H1 (cell line): ENCODE measurements around the gene MMP7. TPM values are rescaled to one million over a fixed set of nuclear protein-coding genes. Genes with fewer than 3 reads are reported as not detected.

Experiments used
- CEBPB ChIP-seq: IDR thresholded peaks from 2 replicates; pipeline ENCODE4 v1.6.1; 2012; ENCODE audit warnings: low read depth, low read length
- EZH2 ChIP-seq: fragments of 200-600 bp; sonication (generic); IDR thresholded peaks from 2 replicates; pipeline ENCODE4 v1.7.1; 2012; ENCODE audit warnings: low read depth, mild to moderate bottlenecking, moderate library complexity, low read length, inconsistent platforms; ENCODE audit not compliant: severe bottlenecking
- JUN ChIP-seq: IDR thresholded peaks from 2 replicates; pipeline ENCODE4 v1.6.1; 2011; ENCODE audit warnings: low read depth, mild to moderate bottlenecking, improper control_type of control experiment, low read length
- RAD21 ChIP-seq, 2 experiments: IDR thresholded peaks in 1 of 2; conservative IDR thresholded peaks in 1 of 2; 2 replicates each; pipeline ENCODE4 v1.6.1; 2011; ENCODE audit warnings: low read depth in 2 of 2, low read length in 2 of 2, improper control_type of control experiment in 1 of 2, inconsistent platforms in 1 of 2, mild to moderate bottlenecking in 1 of 2, moderate library complexity in 1 of 2
- RBBP5 ChIP-seq: IDR thresholded peaks from 2 replicates; pipeline ENCODE4 v1.7.1; 2012; ENCODE audit warnings: low read depth, mild to moderate bottlenecking, inconsistent platforms, low read length, moderate library complexity, borderline replicate concordance
- polyA plus RNA-seq, 7 experiments: library from polyadenylated mRNA; depleted of rRNA in 3 of 7; stranded (reverse) in 5 of 7; unstranded in 2 of 7; fragments of >200 nt in 5 of 7; fragments of 200-250 nt in 2 of 7; gene quantifications; 1 replicate in 5 of 7; 2 replicates in 1 of 7; 4 replicates in 1 of 7; pipeline versions ENCODE4 v1.2.1 to v1.2.3, GENCODE V29; 2011 to 2013; ENCODE audit warnings: missing spikeins in 2 of 7, mixed read lengths in 2 of 7
- total RNA-seq: library from RNA; stranded (reverse); fragmentation: NEBNext Ultra II Directional; extraction: Animal tissue kit (Norgen Biotek cat#: 25700); gene quantifications from 2 replicates; pipeline ENCODE4 v1.2.1, GENCODE V29; 2021

The MMP7 gene
- total and polyA plus RNA-seq, 2 of the 8 experiments (the other 6 are each of a cell fraction or from before 2014, with no cell fraction given): not detected

DNA sequence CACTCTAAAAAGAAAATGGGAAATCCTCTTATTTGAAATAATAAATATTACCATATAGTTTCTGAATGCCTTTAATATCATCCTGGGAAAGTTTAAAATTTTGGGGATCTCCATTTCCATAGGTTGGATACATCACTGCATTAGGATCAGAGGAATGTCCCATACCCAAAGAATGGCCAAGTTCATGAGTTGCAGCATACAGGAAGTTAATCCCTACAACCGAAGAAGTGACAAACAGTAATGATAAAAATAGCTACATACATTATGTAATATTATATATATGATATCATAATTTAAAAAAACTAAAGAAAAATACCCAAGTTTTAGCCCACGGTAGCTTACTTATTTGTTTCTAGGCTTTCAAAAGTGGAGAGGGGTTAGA is 7.4 kb downstream of the MMP7 start (continued):
- TF ChIP-seq JUN (no peak), CEBPB (no peak), RBBP5 (no peak), RAD21 (IDR thresholded peaks at IDR 0.05 in 1 of 2, conservative IDR thresholded peaks at IDR 0.05 in 1 of 2; ENCODE audit: low read depth in 2 of 2, low read length in 2 of 2) (no peak), EZH2 (no peak)
